Karpas-422 (cell line): Measurements from ENCODE around the gene MZT2B. TPM values are rescaled to one million over a fixed set of nuclear protein-coding genes. Genes with fewer than 3 reads are reported as not detected.
"Not testable (repeated sequence)": the region's sequence is repeated elsewhere in the genome, so short reads cannot be mapped to it uniquely, and the experiment has no call there.

Experiments used
- DNase-seq: peaks from one replicate; pipeline ENCODE4 v3.0.0-alpha.2; 2015
- H2AFZ ChIP-seq: fragments of 200-600 bp; sonication (generic); 2 replicates; pipeline ENCODE4 v1.6.1; 2014; ENCODE audit warnings: antibody characterized with exemption, low read length, mixed read lengths
- H3K27ac ChIP-seq: fragments of 200-600 bp; sonication (generic); 2 replicates; pipeline ENCODE4 v1.5.1; 2014; ENCODE audit warnings: mild to moderate bottlenecking, low read length, moderate library complexity
- H3K27me3 ChIP-seq: fragments of 200-600 bp; sonication (generic); 2 replicates; pipeline ENCODE4 v1.6.1; 2014; ENCODE audit warnings: low read length, mixed read lengths
- H3K36me3 ChIP-seq: fragments of 200-600 bp; sonication (generic); 2 replicates; pipeline ENCODE4 v1.6.1; 2014; ENCODE audit warnings: low read length, mixed read lengths; ENCODE audit not compliant: insufficient read depth
- H3K4me1 ChIP-seq: fragments of 200-600 bp; sonication (generic); 2 replicates; pipeline ENCODE4 v1.6.1; 2014; ENCODE audit warnings: mild to moderate bottlenecking, low read length, mixed read lengths
- H3K4me2 ChIP-seq: fragments of 200-600 bp; sonication (generic); 2 replicates; pipeline ENCODE4 v1.6.1; 2014; ENCODE audit warnings: low read length, low read depth, mild to moderate bottlenecking; ENCODE audit not compliant: poor library complexity, severe bottlenecking
- H3K4me3 ChIP-seq: fragments of 200-600 bp; sonication (generic); 2 replicates; pipeline ENCODE4 v1.5.1; 2014; ENCODE audit warnings: mild to moderate bottlenecking, antibody characterized with exemption, low read length, mixed read lengths
- H3K79me2 ChIP-seq: fragments of 200-600 bp; sonication (generic); 2 replicates; pipeline ENCODE4 v1.6.1; 2014; ENCODE audit warnings: mild to moderate bottlenecking, low read length, mixed read lengths
- H3K9ac ChIP-seq: fragments of 200-600 bp; sonication (generic); 2 replicates; pipeline ENCODE4 v1.6.0; 2014; ENCODE audit warnings: low read length
- H3K9me2 ChIP-seq: fragments of 200-600 bp; sonication (generic), shearing (Covaris generic); replicated peaks from 2 replicates; pipeline ENCODE4 v1.6.0; 2014; ENCODE audit warnings: mild to moderate bottlenecking, low read length, moderate library complexity; ENCODE audit not compliant: insufficient read depth
- H3K9me3 ChIP-seq: fragments of 300-700, 200-600 bp; sonication (generic); 2 replicates; pipeline ENCODE4 v1.6.1; 2014; ENCODE audit warnings: low read length, mixed read lengths
- H4K20me1 ChIP-seq: fragments of 200-600 bp; sonication (generic); 2 replicates; pipeline ENCODE4 v1.6.1; 2014; ENCODE audit warnings: mild to moderate bottlenecking, antibody characterized with exemption, low read length, low read depth; ENCODE audit not compliant: insufficient read depth
- total RNA-seq: library from RNA; depleted of rRNA; stranded (reverse); fragments of >200 nt; shearing (Covaris generic); gene quantifications from 2 replicates; pipeline ENCODE4 v1.2.3, GENCODE V29; 2014; ENCODE audit warnings: low replicate concordance

MZT2B gene
- total RNA-seq, 1 experiment from 2014 or later: 190 TPM

- H2AFZ ChIP-seq: peak within 1 kb of the TSS; percentile 62; the same call in 1 of the 2 replicates
- no peaks in the 10 kb centered on the region; the same call in 1 of the 2 replicates for H3K36me3 ChIP-seq
- peaks cover 17% of the 10 kb centered on the region for H3K4me1 ChIP-seq
- H3K27me3 ChIP-seq: no peaks in the 10 kb centered on the region
- H3K9me2 ChIP-seq: no peaks in the 10 kb centered on the region
- H3K79me2 ChIP-seq: peaks cover 66% of the 10 kb centered on the region
- peak; percentile 99 for DNase-seq
- peak within 1 kb of the TSS; percentile 90 for H3K4me2 ChIP-seq
- H3K9me3 ChIP-seq: no peaks in the 10 kb centered on the region
- peak within 1 kb of the TSS; percentile 77 for H3K27ac ChIP-seq
- H3K4me3 ChIP-seq: peak within 1 kb of the TSS; percentile 99
- 0 out of 2 replicates have a peak, but pooled peaks cover 12% of the 10 kb centered on the region for H4K20me1 ChIP-seq
- H3K9ac ChIP-seq: peak within 1 kb of the TSS; percentile 93
Observed at GRCh38 chr2:130181325-130181879, 660 bp upstream of the MZT2B start, which contains the start of gene SMPD4. TSS of gene SMPD4 (minus strand) at chr2:130181602. CDS start at chr2:130176592, 5,010 bp downstream.

GRCh38 chr2:130182826-130183511 is 907 bp downstream of the MZT2B start:
- H3K9me2 ChIP-seq, H3K27me3 ChIP-seq, H2AFZ ChIP-seq, H3K9me3 ChIP-seq, H3K36me3 ChIP-seq: not testable (repeated sequence)
- Histone ChIP-seq H3K27ac (peak overlapping the region; percentile 22; the same call in 1 of the 2 replicates), H3K4me3 (peak overlapping the region; percentile 99), H4K20me1 (0 out of 2 replicates have a peak, but pooled peaks cover 12% of the 10 kb centered on the region), H3K79me2 (peaks cover 50% of the 10 kb centered on the region), H3K4me1 (peaks cover 17% of the 10 kb centered on the region), H3K9ac (peak overlapping the region; percentile 93), H3K4me2 (peak overlapping the region; percentile 90)
- peak; percentile 46 for DNase-seq

GRCh38 chr2:130183512-130184373 is 1.7 kb downstream of the MZT2B start:
- peaks cover 42% of the 10 kb centered on the region for H3K79me2 ChIP-seq
- H3K4me3 ChIP-seq: peak overlapping the region; percentile 99
- H3K9me3 ChIP-seq: no peaks in the 10 kb centered on the region
- H3K9me2 ChIP-seq: no peaks in the 10 kb centered on the region
- DNase-seq: peak; percentile 32
- no peaks in the 10 kb centered on the region for H3K27me3 ChIP-seq
- H3K4me2 ChIP-seq: peak overlapping the region; percentile 90
- H2AFZ ChIP-seq: no peak overlapping the region
- no peaks in the 10 kb centered on the region; the same call in 1 of the 2 replicates for H3K36me3 ChIP-seq
- H3K4me1 ChIP-seq: peaks cover 17% of the 10 kb centered on the region
- H4K20me1 ChIP-seq: 0 out of 2 replicates have a peak, but pooled peaks cover 12% of the 10 kb centered on the region
- no peak overlapping the region; the same call in 1 of the 2 replicates for H3K27ac ChIP-seq
- H3K9ac ChIP-seq: peak overlapping the region; percentile 93

GRCh38 chr2:130185436-130185835 is 3.4 kb downstream of the MZT2B start:
- Histone ChIP-seq H3K9me3 (no peaks in the 10 kb centered on the region), H3K4me1 (peaks cover 10% of the 10 kb centered on the region), H3K27ac (no peak overlapping the region), H3K27me3 (no peaks in the 10 kb centered on the region), H3K36me3 (no peaks in the 10 kb centered on the region; the same call in 1 of the 2 replicates), H2AFZ (no peak overlapping the region), H4K20me1 (0 out of 2 replicates have a peak, but pooled peaks cover 10% of the 10 kb centered on the region), H3K4me3 (no peak overlapping the region), H3K79me2 (peaks cover 25% of the 10 kb centered on the region), H3K9ac (no peak overlapping the region), H3K9me2 (no peaks in the 10 kb centered on the region), H3K4me2 (no peak overlapping the region)
- no peak for DNase-seq

GRCh38 chr2:130185896-130186295 is 3.8 kb downstream of the MZT2B start:
- Histone ChIP-seq H3K27ac (no peak overlapping the region), H3K4me2 (no peak overlapping the region), H3K27me3 (no peaks in the 10 kb centered on the region), H2AFZ (no peak overlapping the region), H3K9me3 (no peaks in the 10 kb centered on the region), H3K4me3 (no peak overlapping the region), H3K36me3 (no peaks in the 10 kb centered on the region; the same call in 1 of the 2 replicates), H3K9me2 (no peaks in the 10 kb centered on the region), H3K9ac (no peak overlapping the region), H3K4me1 (peaks cover 8% of the 10 kb centered on the region; the same call in 1 of the 2 replicates), H4K20me1 (0 out of 2 replicates have a peak, but pooled peaks cover 7% of the 10 kb centered on the region), H3K79me2 (peaks cover 21% of the 10 kb centered on the region)
- DNase-seq: no peak

GRCh38 chr2:130186391-130186790 is 4.3 kb downstream of the MZT2B start:
- Histone ChIP-seq H3K4me2 (no peak overlapping the region), H3K9me3 (no peaks in the 10 kb centered on the region), H3K36me3 (no peaks in the 10 kb centered on the region; the same call in 1 of the 2 replicates), H3K27me3 (no peaks in the 10 kb centered on the region), H3K9me2 (no peaks in the 10 kb centered on the region), H3K27ac (no peak overlapping the region), H4K20me1 (0 out of 2 replicates have a peak, but pooled peaks cover 4% of the 10 kb centered on the region), H3K4me1 (peaks cover 8% of the 10 kb centered on the region; the same call in 1 of the 2 replicates), H2AFZ (no peak overlapping the region), H3K4me3 (no peak overlapping the region), H3K9ac (no peak overlapping the region), H3K79me2 (peaks cover 16% of the 10 kb centered on the region)
- DNase-seq: no peak

- Histone ChIP-seq H3K27ac (no peak overlapping the region), H3K79me2 (peaks cover 16% of the 10 kb centered on the region), H3K27me3 (no peaks in the 10 kb centered on the region), H3K9ac (no peak overlapping the region), H3K4me1 (peaks cover 8% of the 10 kb centered on the region; the same call in 1 of the 2 replicates), H4K20me1 (0 out of 2 replicates have a peak, but pooled peaks cover 4% of the 10 kb centered on the region), H3K36me3 (no peaks in the 10 kb centered on the region; the same call in 1 of the 2 replicates), H3K4me2 (no peak overlapping the region), H2AFZ (no peak overlapping the region), H3K9me3 (no peaks in the 10 kb centered on the region), H3K9me2 (no peaks in the 10 kb centered on the region), H3K4me3 (no peak overlapping the region)
- DNase-seq: no peak
Observed at GRCh38 chr2:130187268-130187667, 5.2 kb downstream of the MZT2B start.
